GM18858 (cell line): ENCODE data around the gene HOXD13.

Experiments
- ATAC-seq: cut with Tn5 transposase; IDR thresholded peaks from one replicate; pipeline ENCODE4 v1.9.1; 2021; ENCODE audit not compliant: unreplicated experiment

HOXD13 gene

DNA sequence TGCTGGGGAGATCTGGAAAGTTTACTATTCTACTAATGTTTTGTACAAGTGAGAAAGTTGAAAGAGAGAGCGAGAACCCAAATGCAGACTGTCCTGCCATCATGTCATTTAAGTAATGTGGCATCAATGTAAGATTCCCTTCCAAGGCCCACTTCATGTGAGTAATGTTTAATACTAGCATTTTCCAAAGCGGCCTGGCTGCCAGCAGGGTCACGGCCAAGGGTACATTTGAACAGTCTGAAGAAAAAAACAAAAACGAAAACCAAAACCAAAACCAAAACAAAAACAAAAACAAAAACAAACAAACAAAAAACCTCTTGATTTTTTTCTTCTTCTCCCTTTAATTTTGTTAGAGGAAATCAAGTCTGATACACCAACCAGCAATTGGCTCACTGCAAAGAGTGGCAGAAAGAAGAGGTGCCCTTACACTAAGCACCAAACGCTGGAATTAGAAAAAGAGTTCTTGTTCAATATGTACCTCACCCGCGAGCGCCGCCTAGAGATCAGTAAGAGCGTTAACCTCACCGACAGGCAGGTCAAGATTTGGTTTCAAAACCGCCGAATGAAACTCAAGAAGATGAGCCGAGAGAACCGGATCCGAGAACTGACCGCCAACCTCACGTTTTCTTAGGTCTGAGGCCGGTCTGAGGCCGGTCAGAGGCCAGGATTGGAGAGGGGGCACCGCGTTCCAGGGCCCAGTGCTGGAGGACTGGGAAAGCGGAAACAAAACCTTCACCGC lies 26.2 kb downstream of the HOXD13 start:
- ATAC-seq: no peak

DNA sequence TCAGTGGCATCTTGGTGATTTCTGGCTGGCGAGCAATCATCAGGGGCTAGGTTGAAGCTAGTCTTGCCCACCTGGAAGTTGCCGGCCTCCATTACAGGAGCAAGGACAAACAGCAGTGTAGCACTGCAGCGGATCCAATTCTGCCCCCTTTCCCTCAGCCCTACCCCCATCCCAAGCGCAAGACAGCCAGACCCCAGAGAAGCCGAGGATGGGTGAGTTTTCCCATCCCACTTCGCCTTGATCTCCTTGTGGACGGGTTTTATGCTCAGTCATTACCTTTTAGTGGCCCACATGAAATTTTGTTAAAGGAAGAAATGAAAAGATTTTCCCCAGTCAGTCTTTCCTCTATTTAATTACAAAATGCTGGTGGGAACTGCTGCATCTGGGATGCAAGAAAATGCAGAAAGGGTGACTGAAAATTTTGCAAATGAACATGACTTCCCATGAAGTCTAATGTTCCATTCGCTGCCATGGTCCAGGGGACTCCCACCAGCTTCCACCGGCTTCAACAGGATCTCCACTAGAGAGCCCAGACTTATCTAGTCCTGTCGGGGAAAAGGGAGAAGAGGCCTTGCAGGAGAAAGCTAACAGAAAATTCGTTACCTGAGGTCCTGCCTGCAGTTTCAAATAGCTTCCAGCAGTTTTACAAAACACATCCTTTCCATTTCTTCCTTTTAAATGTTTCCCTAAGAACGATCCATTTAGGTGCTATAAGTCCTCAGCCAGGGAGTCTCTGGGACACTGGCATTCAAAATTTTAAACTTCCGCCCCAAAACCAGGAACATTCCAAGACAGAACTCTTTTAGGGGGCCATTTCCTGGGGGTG lies 28.1 kb downstream of the HOXD13 start:
- no peak for ATAC-seq

DNA sequence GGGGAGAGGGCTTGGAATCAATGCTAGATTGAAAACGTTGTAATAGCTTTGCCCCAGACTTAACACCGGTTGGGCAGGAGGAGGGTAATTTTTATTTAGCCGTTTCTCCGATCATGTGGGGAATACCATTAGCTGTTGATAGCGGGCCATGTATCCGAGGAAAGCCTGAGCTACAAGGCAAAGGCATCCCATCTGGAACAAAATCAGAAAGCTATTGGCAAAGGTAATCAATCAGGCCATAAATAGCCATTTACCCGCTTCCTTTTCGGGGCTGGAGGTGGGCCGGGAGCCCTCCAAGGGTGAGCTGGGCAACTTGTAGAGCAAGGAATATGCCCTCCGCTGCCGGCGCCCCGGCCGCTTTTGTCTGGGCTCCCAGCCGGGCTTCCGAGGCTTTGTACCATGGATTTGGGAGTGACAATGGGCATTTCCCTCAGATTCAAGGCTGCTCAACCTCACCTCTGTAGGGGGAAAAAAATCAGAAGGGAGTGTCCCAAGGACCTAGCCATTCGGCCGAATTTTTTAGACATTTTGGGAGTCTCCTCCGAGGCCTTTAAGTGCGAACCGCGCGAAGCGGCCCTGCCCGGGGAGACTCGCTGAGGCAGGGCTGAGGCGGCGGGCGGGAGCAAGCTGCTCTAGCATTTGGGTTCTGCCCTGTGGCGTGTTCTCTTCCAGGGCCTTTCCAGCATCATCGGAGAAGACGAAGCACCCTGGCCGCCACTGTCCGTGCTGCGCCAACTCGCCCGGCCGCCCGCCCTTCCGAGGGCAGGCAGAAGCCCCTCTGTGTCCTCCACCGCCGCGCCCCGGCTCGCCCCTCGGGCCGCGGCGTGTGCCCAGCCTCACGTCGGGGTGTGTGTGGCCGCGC lies 28.9 kb downstream of the HOXD13 start:
- no peak for ATAC-seq

DNA sequence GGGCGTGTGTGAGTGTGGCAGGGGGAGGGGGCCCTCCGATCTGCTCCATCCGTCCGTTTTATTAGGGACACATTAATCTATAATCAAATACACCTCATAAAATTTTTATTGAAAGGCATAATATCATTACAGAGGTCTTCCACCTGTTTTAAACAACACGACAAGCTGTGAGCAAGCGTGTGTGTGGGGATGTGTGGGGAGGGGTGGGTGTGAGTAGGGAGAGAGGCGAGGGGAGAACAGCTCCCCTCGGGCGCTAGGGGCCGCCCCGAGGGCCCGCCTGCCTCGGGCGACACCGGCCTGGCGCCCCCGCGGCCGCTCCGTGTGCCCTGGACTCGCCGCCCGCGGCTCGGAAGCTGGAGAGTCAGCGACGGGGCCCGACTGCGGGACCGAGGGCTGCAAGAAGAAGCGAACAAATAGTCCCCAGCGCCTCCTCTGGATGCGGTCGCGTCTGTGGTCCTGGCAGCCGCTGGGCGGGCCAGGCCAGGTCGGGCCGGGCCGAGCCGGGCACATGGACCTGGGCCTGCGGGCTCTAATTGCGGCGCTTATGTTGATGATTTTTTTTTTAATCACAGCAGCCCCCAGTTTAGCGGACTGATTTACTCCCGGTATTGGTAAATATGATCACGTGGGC lies 29.6 kb downstream of the HOXD13 start:
- no peak for ATAC-seq

DNA sequence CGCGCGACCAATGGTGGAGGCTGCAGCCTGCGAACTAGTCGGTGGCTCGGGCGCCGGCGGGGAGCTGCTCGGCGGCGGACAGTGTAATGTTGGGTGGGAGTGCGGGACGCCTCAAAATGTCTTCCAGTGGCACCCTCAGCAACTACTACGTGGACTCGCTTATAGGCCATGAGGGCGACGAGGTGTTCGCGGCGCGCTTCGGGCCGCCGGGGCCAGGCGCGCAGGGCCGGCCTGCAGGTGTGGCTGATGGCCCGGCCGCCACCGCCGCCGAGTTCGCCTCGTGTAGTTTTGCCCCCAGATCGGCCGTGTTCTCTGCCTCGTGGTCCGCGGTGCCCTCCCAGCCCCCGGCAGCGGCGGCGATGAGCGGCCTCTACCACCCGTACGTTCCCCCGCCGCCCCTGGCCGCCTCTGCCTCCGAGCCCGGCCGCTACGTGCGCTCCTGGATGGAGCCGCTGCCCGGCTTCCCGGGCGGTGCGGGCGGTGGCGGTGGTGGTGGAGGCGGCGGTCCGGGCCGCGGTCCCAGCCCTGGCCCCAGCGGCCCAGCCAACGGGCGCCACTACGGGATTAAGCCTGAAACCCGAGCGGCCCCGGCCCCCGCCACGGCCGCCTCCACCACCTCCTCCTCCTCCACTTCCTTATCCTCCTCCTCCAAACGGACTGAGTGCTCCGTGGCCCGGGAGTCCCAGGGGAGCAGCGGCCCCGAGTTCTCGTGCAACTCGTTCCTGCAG lies 30.3 kb downstream of the HOXD13 start, which contains the start of gene HOXD9:
TSS of gene HOXD9 (plus strand) at position 37 of the 728 bp plus-strand sequence. CDS start at position 87, 50 bp downstream.
- ATAC-seq: no peak

DNA sequence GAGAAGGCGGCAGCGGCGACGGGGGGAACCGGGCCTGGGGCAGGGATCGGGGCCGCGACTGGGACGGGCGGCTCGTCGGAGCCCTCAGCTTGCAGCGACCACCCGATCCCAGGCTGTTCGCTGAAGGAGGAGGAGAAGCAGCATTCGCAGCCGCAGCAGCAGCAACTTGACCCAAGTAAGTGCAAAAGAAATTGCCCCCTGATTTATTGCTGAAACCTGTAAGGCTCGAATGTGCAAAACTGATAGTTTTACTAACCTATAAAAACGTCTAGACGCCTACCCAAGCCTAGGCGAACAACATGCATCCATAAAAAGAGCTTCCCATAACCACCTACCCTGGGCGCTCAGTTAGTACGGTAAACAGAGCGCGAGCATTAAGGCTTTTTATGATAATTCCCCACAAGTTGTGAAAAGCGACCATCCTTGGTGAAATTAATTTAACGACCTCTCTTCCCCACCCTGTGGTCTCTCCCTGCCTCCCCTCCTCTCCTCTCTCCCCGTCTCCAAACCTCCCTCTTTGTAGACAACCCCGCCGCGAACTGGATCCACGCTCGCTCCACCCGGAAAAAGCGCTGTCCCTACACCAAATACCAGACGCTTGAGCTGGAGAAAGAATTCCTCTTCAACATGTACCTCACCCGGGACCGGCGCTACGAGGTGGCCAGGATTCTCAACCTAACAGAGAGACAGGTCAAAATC lies 31.0 kb downstream of the HOXD13 start:
- no peak for ATAC-seq

DNA sequence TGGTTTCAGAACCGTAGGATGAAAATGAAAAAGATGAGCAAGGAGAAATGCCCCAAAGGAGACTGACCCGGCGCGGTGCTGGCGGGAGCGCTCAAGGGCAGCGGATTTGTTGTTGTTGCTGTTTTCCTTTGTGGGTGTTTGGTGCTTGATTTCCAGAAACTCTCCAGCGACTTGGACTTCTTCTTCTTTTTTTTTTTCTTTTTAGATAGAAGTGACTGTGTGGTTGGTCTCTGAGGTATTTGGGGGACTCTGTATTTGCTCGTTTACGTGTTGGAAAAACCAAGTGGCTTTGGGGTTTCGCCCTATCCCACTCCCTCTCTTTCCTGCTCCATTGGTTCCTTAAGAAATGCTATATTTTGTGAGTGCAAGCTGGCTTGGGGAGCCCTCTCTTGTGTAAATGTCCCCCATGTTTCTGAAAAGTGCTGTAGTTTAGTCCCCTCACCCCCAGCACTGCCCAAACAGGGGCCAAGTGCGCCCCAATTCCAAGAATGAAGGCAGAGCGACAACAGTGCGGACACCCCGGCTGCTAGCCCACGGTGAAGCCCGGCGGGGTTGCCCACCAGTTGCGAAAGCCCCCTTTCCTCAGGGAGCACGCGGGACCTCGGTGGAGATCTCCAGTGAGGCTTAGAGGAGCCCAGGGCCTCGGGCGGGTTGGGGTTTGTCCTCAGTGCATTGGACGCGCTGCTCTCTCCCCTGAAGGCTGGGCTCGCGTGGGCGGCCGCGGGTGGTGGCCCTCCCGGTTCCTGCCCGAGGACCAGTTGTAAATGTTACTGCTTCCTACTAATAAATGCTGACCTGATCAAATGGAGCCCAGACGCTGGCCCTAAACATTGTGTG lies 31.8 kb downstream of the HOXD13 start:
- no peak for ATAC-seq

DNA sequence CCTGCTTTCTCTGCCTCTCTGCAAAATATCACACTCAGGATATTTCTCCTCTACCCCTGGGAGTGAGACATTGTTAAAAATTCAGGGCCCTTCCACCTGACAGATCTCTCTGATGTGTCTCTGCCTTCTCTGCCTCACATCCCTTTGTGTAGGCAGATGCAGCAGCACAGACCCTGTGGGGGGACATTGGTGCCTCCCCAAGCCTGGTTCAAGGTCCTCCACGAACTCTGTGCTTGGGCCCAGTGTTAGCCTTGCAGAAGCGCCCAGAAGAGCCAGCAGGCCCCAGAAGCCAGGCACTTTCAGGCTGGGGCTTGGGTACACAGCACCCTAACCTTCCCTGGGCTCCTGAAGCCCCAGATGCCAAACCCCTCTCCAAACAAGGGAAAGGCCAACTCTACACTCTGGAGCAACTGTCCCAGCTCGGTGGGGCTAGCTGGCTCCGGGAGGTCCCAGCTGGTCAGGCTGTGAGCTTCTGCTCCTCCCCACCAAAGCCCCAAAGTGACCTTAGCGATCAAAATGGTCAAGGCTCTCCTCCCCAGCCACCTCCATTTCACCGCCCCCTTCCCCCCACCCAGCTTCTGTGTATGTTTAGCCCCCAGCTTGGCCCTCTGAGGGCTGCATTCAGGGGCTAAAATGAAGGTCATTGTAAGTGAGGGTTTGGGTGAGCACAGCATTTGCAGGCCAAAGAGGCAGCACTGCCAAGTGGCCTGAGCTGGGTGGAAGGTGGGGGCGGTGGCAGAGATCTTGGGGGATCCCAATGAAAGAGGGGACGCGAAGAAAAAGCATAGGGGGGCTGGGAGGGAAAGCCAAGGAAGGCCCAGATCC lies 32.6 kb downstream of the HOXD13 start:
- no peak for ATAC-seq

DNA sequence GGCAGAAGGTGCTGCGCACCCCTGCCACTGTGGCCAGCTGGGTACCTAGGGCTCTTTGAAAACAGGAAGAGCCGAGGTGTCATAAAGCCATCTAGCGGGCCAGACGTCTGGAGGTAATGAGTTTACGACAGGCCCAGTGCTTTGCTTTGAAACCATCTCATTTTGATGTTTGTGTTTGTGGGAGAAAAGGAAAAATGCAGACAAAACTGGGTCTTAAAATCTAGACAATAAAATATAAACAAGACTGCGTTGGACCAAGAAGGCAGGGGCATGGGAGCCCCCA lies 33.2 kb downstream of the HOXD13 start:
- no peak for ATAC-seq

DNA sequence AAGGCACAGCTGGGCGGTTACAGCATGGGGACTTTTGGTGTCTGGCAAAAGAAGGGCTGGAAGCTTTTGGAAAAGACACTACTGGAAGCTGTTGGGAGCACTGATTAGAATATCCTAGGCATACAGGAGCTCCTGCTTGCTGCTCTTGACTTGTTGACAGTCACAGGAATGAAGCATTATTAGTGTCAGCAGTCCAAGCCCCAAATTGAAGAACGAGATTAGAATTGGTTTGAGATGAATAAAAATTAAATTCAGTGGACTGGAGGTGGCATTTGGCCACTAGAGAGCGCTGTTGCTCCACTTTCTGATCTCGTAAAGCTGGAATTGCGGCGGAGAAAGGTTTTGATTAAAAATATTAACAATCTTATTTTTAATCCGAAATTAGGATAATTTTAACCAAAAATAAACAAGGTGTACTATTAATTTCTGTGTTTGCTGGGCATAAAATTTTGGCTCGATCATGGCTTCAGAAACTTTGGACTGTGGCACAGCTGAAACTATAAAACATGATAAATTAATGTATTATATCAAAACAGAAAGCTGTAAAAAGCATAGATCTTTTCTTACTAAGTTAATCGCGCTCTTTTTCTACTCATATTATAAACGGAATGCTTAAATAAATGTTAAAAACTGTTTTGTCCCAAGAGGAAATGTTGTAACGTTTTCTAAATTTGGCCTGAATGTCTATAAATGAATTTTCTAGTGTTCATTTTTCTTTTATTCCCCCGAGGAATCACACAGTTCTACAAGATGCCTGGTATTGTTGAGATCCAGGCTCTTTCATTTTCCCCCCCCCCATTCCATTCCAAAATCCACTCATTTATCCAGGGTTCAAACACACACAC lies 34.6 kb downstream of the HOXD13 start:
- no peak for ATAC-seq

DNA sequence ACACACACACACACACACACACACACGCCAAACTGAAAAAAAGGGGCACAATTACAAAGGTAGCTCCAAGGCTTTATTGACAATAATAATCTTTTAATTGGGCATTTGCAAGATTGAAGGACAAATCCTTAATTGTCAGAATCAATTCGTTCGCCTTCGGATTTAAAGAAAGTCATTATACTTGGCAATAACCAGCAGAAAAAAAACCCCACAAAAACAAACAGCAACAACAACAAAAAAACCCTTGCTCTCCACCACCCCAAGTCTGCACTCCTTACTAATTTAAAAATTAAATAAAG lies 35.2 kb downstream of the HOXD13 start:
- no peak for ATAC-seq

DNA sequence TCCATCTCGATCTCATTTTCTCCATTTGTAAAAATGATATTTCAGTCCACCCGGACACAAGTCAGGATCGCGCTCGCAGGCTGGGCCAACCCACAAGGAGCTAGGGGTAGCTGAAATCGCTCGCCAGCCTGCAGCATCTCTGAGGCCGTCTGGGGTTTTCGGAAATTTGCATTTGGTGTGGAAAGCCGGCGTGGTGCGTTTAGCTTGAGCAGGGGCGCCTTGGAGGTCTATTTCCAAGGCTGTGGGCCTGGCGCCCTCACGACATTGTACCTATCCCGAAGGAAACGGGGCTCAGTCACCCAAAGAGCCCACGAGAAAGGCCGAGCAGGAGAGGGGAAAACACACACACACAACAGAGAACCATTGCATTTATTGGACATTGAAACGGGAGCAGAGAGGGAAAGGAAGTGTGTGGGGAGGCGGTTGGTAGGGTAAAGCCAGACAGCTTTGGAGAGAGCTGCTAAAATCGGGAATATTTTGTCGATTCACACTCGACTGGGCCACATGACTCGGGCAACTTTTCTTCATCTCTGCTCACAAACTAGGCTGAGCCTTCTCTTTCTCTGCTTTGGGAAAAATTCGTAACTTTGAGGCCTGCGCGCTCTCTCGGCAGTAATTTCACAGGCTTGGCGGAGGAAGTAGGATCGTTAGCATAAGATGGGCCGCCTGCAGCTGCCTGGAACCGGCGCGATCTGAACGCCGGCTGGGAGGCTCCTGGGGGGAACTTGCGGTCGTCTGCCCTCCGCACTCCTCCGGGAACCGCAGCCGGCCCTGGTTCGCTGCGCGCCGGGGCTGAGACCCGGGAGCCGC lies 35.9 kb downstream of the HOXD13 start:
- ATAC-seq: no peak

DNA sequence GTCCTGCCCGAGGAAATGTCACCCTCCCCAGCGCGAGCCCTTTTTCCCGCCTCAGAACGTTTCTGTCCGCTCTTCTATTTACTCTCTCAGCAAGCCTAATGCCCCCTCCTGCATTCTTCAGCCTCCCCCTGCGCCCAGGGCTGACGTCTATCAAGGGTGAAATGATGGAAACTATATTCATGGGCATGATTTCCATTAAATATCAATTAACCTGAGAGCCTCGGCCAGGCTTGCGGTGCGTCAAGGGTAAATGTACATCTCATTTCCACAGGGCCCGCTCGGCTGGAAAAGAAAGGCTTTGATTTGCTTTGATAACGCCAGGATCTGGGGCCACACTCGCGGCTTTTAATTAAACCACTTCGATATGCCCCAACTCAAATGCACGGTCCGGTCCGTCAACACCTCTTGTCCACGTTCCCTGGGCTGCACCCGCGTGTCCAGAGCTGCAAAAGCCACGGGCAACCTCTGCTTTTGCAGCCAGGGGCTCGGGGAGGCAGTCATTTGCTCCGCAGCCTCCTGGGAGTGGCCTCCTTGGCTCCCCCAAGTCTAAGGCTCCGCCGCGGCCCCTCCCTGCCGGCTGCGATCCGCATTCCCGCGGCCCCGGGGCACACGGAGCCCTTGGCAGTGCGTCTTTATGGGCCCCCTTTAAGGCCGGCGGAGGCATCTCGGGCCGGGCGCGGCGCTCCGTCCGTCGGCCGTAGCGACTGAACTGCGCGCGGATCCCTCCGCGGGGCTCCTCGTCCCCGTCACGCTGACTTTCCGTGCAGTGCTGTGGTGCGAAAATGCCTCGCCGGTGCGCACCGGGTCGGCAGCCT lies 36.7 kb downstream of the HOXD13 start, which contains the start of gene HOXD8:
TSS of gene HOXD8 (plus strand) at position 724 of the 815 bp plus-strand sequence. CDS start 662 bp downstream, outside the sequence.
- no peak for ATAC-seq

DNA sequence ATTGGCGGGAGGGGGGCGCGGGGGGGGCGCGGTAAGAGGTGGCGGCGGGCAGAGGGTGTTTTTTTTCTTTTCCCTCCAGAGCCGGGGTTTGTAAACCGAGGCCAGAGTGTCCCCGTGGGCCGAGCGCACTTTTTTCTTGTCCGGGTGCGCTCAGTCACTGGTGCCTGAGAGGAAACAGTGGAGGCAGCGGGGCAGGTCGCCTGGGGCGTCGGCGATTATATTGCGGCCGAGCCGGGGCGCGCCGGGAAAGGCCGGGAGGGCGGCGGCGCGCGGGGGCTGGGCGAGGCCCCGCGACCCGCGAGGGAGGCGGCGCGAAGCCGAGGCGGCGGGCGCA lies 37.3 kb downstream of the HOXD13 start:
- ATAC-seq: no peak

DNA sequence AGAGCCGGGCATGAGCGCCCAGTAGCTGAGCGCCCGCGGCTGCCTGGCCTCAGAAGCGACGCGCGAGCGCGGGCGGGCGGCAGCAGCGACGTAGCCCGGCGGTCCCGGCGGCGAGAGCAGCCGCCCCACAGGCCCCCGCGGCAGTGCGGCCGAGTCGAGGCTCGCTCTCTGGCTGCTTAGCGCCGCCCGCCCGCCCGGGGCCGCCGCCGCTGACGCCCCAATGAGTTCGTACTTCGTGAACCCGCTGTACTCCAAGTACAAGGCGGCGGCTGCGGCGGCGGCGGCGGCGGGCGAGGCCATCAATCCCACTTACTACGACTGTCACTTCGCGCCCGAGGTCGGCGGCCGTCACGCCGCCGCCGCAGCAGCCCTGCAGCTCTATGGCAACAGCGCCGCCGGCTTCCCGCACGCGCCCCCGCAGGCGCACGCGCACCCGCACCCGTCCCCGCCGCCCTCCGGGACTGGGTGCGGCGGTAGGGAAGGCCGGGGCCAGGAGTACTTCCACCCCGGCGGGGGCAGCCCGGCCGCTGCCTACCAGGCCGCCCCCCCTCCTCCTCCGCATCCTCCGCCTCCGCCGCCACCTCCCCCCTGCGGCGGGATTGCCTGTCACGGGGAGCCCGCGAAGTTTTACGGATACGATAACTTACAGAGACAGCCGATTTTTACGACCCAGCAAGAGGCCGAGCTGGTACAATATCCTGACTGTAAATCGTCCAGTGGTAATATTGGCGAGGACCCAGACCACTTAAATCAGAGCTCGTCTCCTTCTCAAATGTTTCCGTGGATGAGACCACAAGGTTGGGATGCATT lies 37.8 kb downstream of the HOXD13 start:
- ATAC-seq: no peak
